HepG2 (cell line): ENCODE data around the gene STEAP1B. TPM values are rescaled to one million over a fixed set of nuclear protein-coding genes. Genes with fewer than 3 reads are reported as not detected.

Experiments
- AHDC1 ChIP-seq: sonication (generic); formaldehyde crosslinking; IDR thresholded peaks from 2 replicates; pipeline ENCODE4 v1.5.1; 2020; ENCODE audit warnings: mild to moderate bottlenecking, missing genetic modification reagents, borderline replicate concordance
- BORCS8-MEF2B ChIP-seq: sonication (generic); formaldehyde crosslinking; IDR thresholded peaks from 2 replicates; pipeline ENCODE4 v1.8.0; 2022; ENCODE audit warnings: mild to moderate bottlenecking, missing genetic modification reagents
- CENPT ChIP-seq: sonication (generic); formaldehyde crosslinking; IDR thresholded peaks from 2 replicates; pipeline ENCODE4 v1.8.0; 2022; ENCODE audit warnings: low read depth, mild to moderate bottlenecking, moderate library complexity, missing genetic modification reagents
- EHMT2 ChIP-seq: fragments of 200-600 bp; sonication (generic); IDR thresholded peaks from 2 replicates; pipeline ENCODE4 v1.7.0; 2017; ENCODE audit warnings: antibody characterized with exemption, low read depth, low read length, borderline replicate concordance
- EZH2 ChIP-seq: conservative IDR thresholded peaks from 2 replicates; pipeline ENCODE4 v1.6.1; 2012; ENCODE audit warnings: mild to moderate bottlenecking, low read depth, low read length, moderate library complexity
- HIC2 ChIP-seq: sonication (generic); formaldehyde crosslinking; IDR thresholded peaks from 2 replicates; pipeline ENCODE4 v1.9.0; 2022; ENCODE audit warnings: low read depth, missing genetic modification reagents
- IRF2 ChIP-seq: IDR thresholded peaks from 2 replicates; pipeline ENCODE4 v1.6.1; 2018; ENCODE audit warnings: missing genetic modification reagents, missing compliant biosample characterization
- KAT7 ChIP-seq: IDR thresholded peaks from 2 replicates; pipeline ENCODE4 v1.6.1; 2018; ENCODE audit warnings: borderline replicate concordance, missing compliant biosample characterization
- KDM5B ChIP-seq: sonication (generic); formaldehyde crosslinking; IDR thresholded peaks from 2 replicates; pipeline ENCODE4 v1.4.0; 2020; ENCODE audit warnings: missing genetic modification reagents, mild to moderate bottlenecking, borderline replicate concordance
- MYNN ChIP-seq: sonication (generic); formaldehyde crosslinking; IDR thresholded peaks from 2 replicates; pipeline ENCODE4 v1.4.0; 2020; ENCODE audit warnings: mild to moderate bottlenecking, low read depth, missing genetic modification reagents
- NCOA5 ChIP-seq: sonication (generic); formaldehyde crosslinking; IDR thresholded peaks from 2 replicates; pipeline ENCODE4 v1.4.0; 2020; ENCODE audit warnings: missing genetic modification reagents
- NFRKB ChIP-seq: fragments of 450-650 bp; IDR thresholded peaks from 2 replicates; pipeline ENCODE4 v1.6.1; 2017
- NPAS2 ChIP-seq: sonication (generic); formaldehyde crosslinking; IDR thresholded peaks from 2 replicates; pipeline ENCODE4 v1.8.0; 2022; ENCODE audit warnings: mild to moderate bottlenecking, missing genetic modification reagents, borderline replicate concordance
- SALL1 ChIP-seq: sonication (generic); formaldehyde crosslinking; IDR thresholded peaks from 2 replicates; pipeline ENCODE4 v1.8.0; 2022; ENCODE audit warnings: mild to moderate bottlenecking, missing genetic modification reagents
- SIN3B ChIP-seq: fragments of 150-350 bp; IDR thresholded peaks from 2 replicates; pipeline ENCODE4 v1.6.1; 2014; ENCODE audit warnings: low read length
- SP1 ChIP-seq, 2 experiments: fragments of 450-650 bp in 1 of 2; sonication (generic) in 1 of 2; formaldehyde crosslinking in 1 of 2; IDR thresholded peaks; 2 replicates each; pipeline versions ENCODE4 v1.4.0 to v1.6.1; 2016 to 2020; ENCODE audit warnings: missing genetic modification reagents in 1 of 2
- SRF ChIP-seq: IDR thresholded peaks from 2 replicates; pipeline ENCODE4 v1.6.1; 2011; ENCODE audit warnings: mild to moderate bottlenecking, low read depth, low read length, moderate library complexity
- TP53 ChIP-seq: sonication (generic); formaldehyde crosslinking; conservative IDR thresholded peaks from 2 replicates; pipeline ENCODE4 v1.4.0; 2020; ENCODE audit warnings: missing genetic modification reagents
- ZNF235 ChIP-seq: sonication (generic); formaldehyde crosslinking; IDR thresholded peaks from 2 replicates; pipeline ENCODE4 v1.8.1; 2023; ENCODE audit warnings: mild to moderate bottlenecking, missing genetic modification reagents, borderline replicate concordance
- ZNF431 ChIP-seq: sonication (generic); formaldehyde crosslinking; IDR thresholded peaks from 2 replicates; pipeline ENCODE4 v1.9.0; 2022; ENCODE audit warnings: missing genetic modification reagents, low read depth, mild to moderate bottlenecking, borderline replicate concordance
- ZNF570 ChIP-seq: sonication (generic); formaldehyde crosslinking; IDR thresholded peaks from 2 replicates; pipeline ENCODE4 v1.4.0; 2020; ENCODE audit warnings: mild to moderate bottlenecking, missing genetic modification reagents, borderline replicate concordance
- ZNF589 ChIP-seq: sonication (generic); formaldehyde crosslinking; conservative IDR thresholded peaks from 2 replicates; pipeline ENCODE4 v1.8.0; 2022; ENCODE audit warnings: mild to moderate bottlenecking, moderate library complexity, missing genetic modification reagents
- polyA plus RNA-seq, 8 experiments: library from polyadenylated mRNA; depleted of rRNA in 3 of 8; stranded (reverse) in 7 of 8; unstranded in 1 of 8; fragments of >200 nt; fragmentation: Illumina TruSeq in 4 of 8; extraction: Trizol in 4 of 8; gene quantifications; 2 replicates each; pipeline versions ENCODE4 v1.2.1 to v1.2.3, GENCODE V29; 2011 to 2016; ENCODE audit warnings: low read depth in 4 of 8, missing spikeins in 1 of 8, mixed read lengths in 1 of 8; ENCODE audit not compliant: insufficient read depth in 1 of 8
- total RNA-seq, 5 experiments: library from RNA; depleted of rRNA; stranded (reverse); fragments of >200 nt; fragmentation: Illumina TruSeq; extraction: Trizol; gene quantifications; 2 replicates each; pipeline ENCODE4 v1.2.3, GENCODE V29; 2016; ENCODE audit warnings: low read depth in 1 of 5
- TF ChIP-seq, protein P1 (sequence below): sonication (generic); formaldehyde crosslinking; IDR thresholded peaks from 2 replicates; pipeline ENCODE4 v1.5.1; 2020; ENCODE audit warnings: missing genetic modification reagents, mild to moderate bottlenecking, borderline replicate concordance

The STEAP1B gene
- total and polyA plus RNA-seq, 2 of the 13 experiments (the other 11 are each of a cell fraction or from before 2014, with no cell fraction given): not detected

GRCh38 chr7:22442187-22442881 is 57.7 kb downstream of the STEAP1B start (continued):
- no peak for TF ChIP-seq NPAS2 (CRISPR knock-in tag)
- TF ChIP-seq, protein P1, sequence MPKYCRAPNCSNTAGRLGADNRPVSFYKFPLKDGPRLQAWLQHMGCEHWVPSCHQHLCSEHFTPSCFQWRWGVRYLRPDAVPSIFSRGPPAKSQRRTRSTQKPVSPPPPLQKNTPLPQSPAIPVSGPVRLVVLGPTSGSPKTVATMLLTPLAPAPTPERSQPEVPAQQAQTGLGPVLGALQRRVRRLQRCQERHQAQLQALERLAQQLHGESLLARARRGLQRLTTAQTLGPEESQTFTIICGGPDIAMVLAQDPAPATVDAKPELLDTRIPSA: no peak
- TF ChIP-seq HIC2 (CRISPR knock-in tag): no peak
- TF ChIP-seq EHMT2: peak; percentile 77; the same call in 1 of the 2 replicates
- 0 out of 2 replicates have a peak, but pooled peaks have one; percentile 20 for TF ChIP-seq KAT7 (CRISPR knock-in tag)
- 0 out of 2 replicates have a peak, but pooled peaks have one; percentile 54 for TF ChIP-seq TP53 (CRISPR knock-in tag)
- no peak for TF ChIP-seq SP1 (IDR thresholded peaks at IDR 0.05)
- TF ChIP-seq SP1 (CRISPR knock-in tag; IDR thresholded peaks at IDR 0.05): no peak; the same call in 1 of the 2 replicates
- no peak for TF ChIP-seq EZH2
- no peak; the same call in 1 of the 2 replicates for TF ChIP-seq KDM5B (CRISPR knock-in tag)
- TF ChIP-seq ZNF570: no peak
- TF ChIP-seq ZNF589 (CRISPR knock-in tag): no peak
- no peak for TF ChIP-seq BORCS8-MEF2B
- no peak for TF ChIP-seq CENPT (CRISPR knock-in tag)
- TF ChIP-seq ZNF431 (CRISPR knock-in tag): peak; percentile 10; the same call in 1 of the 2 replicates
- TF ChIP-seq MYNN: no peak
- no peak for TF ChIP-seq SIN3B
- no peak for TF ChIP-seq ZNF235
- peak; percentile 99 for TF ChIP-seq SALL1 (CRISPR knock-in tag)
- peak; percentile 93 for TF ChIP-seq IRF2 (CRISPR knock-in tag)
- TF ChIP-seq AHDC1 (CRISPR knock-in tag): peak; percentile 97
- TF ChIP-seq NCOA5 (CRISPR knock-in tag): 0 out of 2 replicates have a peak, but pooled peaks have one; percentile 21
- no peak for TF ChIP-seq NFRKB
- no peak for TF ChIP-seq SRF
